WI38 (cell line): Measurements from ENCODE around the gene IGSF21.

Source experiments
- H3K4me3 ChIP-seq: 2 replicates; pipeline ENCODE4 v1.5.1; 2011; ENCODE audit warnings: low read depth, mild to moderate bottlenecking, control low read depth, low read length
- CTCF ChIP-seq: IDR thresholded peaks from 2 replicates; pipeline ENCODE4 v1.5.1; 2012; ENCODE audit warnings: low read depth, mild to moderate bottlenecking, control low read depth, low read length

IGSF21 gene

GRCh38 chr1:18307329-18307898 is 199.8 kb downstream of the IGSF21 start:
- H3K4me3 ChIP-seq, result no peak overlapping the region
- TF ChIP-seq CTCF, result no peak

GRCh38 chr1:18309552-18310155 is 202.1 kb downstream of the IGSF21 start:
- no peak for TF ChIP-seq CTCF
- H3K4me3 ChIP-seq, result no peak overlapping the region

- no peak overlapping the region for H3K4me3 ChIP-seq
- TF ChIP-seq CTCF, result no peak
Measured at GRCh38 chr1:18312961-18313360, 205.4 kb downstream of the IGSF21 start.

- H3K4me3 ChIP-seq, result no peak overlapping the region
- TF ChIP-seq CTCF, result no peak
Measured at GRCh38 chr1:18313523-18313922, 205.9 kb downstream of the IGSF21 start.

- TF ChIP-seq CTCF, result no peak
- no peak overlapping the region for H3K4me3 ChIP-seq
Measured at GRCh38 chr1:18314399-18314798, 206.8 kb downstream of the IGSF21 start.

GRCh38 chr1:18315449-18315848 is 207.9 kb downstream of the IGSF21 start:
- no peak overlapping the region for H3K4me3 ChIP-seq
- no peak for TF ChIP-seq CTCF

- TF ChIP-seq CTCF, result no peak
Measured at GRCh38 chr1:18316764-18317163, 209.2 kb downstream of the IGSF21 start.

More at GRCh38 chr1:18316764-18317163, 209.2 kb downstream of the IGSF21 start:
- no peak overlapping the region for H3K4me3 ChIP-seq
